ENCODE data around the gene ACACB. TPM values are rescaled to one million over a fixed set of nuclear protein-coding genes. Genes with fewer than 3 reads are reported as not detected.

The ACACB gene
- total RNA-seq, 2 donors from 2014 or later, result 6.8 to 12.7 TPM

- Histone ChIP-seq H3K27ac (ENCODE audit: low read depth, low read length) (no peak overlapping the region), H3K4me3 (ENCODE audit: low read length) (no peak overlapping the region), H3K36me3 (ENCODE audit: control insufficient read depth, insufficient read depth, low read length) (peaks cover 5% of the 10 kb centered on the region), H3K9me3 (ENCODE audit: control insufficient read depth, low read length) (no peaks in the 10 kb centered on the region), H3K4me1 (ENCODE audit: control insufficient read depth, insufficient read depth, low read length) (peaks cover 9% of the 10 kb centered on the region), H3K27me3 (ENCODE audit: control insufficient read depth, insufficient read depth, low read length, poor library complexity, severe bottlenecking) (no peaks in the 10 kb centered on the region), H3K9ac (ENCODE audit: extremely low read depth, low read length, poor library complexity, severe bottlenecking) (no peak overlapping the region)
- Mint-ChIP-seq H3K4me1 (peaks cover 16% of the 10 kb centered on the region), H3K27me3 (ENCODE audit: insufficient read depth) (no peaks in the 10 kb centered on the region), H3K27ac (no peak overlapping the region), H3K4me3 (no peak overlapping the region), H3K36me3 (ENCODE audit: low read depth) (peaks cover 4% of the 10 kb centered on the region), H3K9me3 (no peaks in the 10 kb centered on the region)
- TF ChIP-seq CTCF (conservative IDR thresholded peaks at IDR 0.05), result no peak
- 88 to 90% methylated on average over 3 of the region's 3 CpGs for WGBS, 2 experiments (ENCODE audit: insufficient coverage in 1 of 2, insufficient read length in 1 of 2)
- no peak for DNase-seq
Observed at GRCh38 chr12:109115404-109115757, 1.0 kb upstream of the ACACB start.

- no peaks in the 10 kb centered on the region for H3K9me3 ChIP-seq (ENCODE audit: control insufficient read depth, low read length)
- Mint-ChIP-seq H3K27me3 (ENCODE audit: insufficient read depth) (no peaks in the 10 kb centered on the region), H3K27ac (no peak overlapping the region), H3K4me3 (no peak overlapping the region), H3K36me3 (ENCODE audit: low read depth) (no peaks in the 10 kb centered on the region), H3K4me1 (peaks cover 12% of the 10 kb centered on the region), H3K9me3 (no peaks in the 10 kb centered on the region)
- DNase-seq, result no peak
- H3K27me3 ChIP-seq (ENCODE audit: control insufficient read depth, insufficient read depth, low read length, poor library complexity, severe bottlenecking), result no peaks in the 10 kb centered on the region
- no peak for TF ChIP-seq CTCF (conservative IDR thresholded peaks at IDR 0.05)
- H3K4me1 ChIP-seq (ENCODE audit: control insufficient read depth, insufficient read depth, low read length), result peaks cover 9% of the 10 kb centered on the region
- WGBS, 2 experiments (ENCODE audit: insufficient coverage in 1 of 2, insufficient read length in 1 of 2), result 87 to 90% methylated on average over 10 to 12 of the region's 12 CpGs
- no peak overlapping the region for H3K9ac ChIP-seq (ENCODE audit: extremely low read depth, low read length, poor library complexity, severe bottlenecking)
- no peak overlapping the region for H3K27ac ChIP-seq (ENCODE audit: low read depth, low read length)
- H3K36me3 ChIP-seq (ENCODE audit: control insufficient read depth, insufficient read depth, low read length), result no peaks in the 10 kb centered on the region
- H3K4me3 ChIP-seq (ENCODE audit: low read length), result no peak overlapping the region
Observed at GRCh38 chr12:109116611-109116949, 193 bp downstream of the ACACB start.

- H3K36me3 ChIP-seq (ENCODE audit: control insufficient read depth, insufficient read depth, low read length), result no peaks in the 10 kb centered on the region
- Mint-ChIP-seq H3K4me1 (peaks cover 12% of the 10 kb centered on the region), H3K27ac (no peak overlapping the region), H3K36me3 (ENCODE audit: low read depth) (no peaks in the 10 kb centered on the region), H3K9me3 (no peaks in the 10 kb centered on the region), H3K4me3 (no peak overlapping the region), H3K27me3 (ENCODE audit: insufficient read depth) (no peaks in the 10 kb centered on the region)
- no peaks in the 10 kb centered on the region for H3K9me3 ChIP-seq (ENCODE audit: control insufficient read depth, low read length)
- no peak overlapping the region for H3K27ac ChIP-seq (ENCODE audit: low read depth, low read length)
- no peaks in the 10 kb centered on the region for H3K27me3 ChIP-seq (ENCODE audit: control insufficient read depth, insufficient read depth, low read length, poor library complexity, severe bottlenecking)
- H3K4me1 ChIP-seq (ENCODE audit: control insufficient read depth, insufficient read depth, low read length), result peaks cover 9% of the 10 kb centered on the region
- H3K9ac ChIP-seq (ENCODE audit: extremely low read depth, low read length, poor library complexity, severe bottlenecking), result no peak overlapping the region
- DNase-seq, result no peak
- no peak for TF ChIP-seq CTCF (conservative IDR thresholded peaks at IDR 0.05)
- WGBS, 2 experiments (ENCODE audit: insufficient coverage in 1 of 2, insufficient read length in 1 of 2), result 85 to 100% methylated on average over 1 to 2 of the region's 2 CpGs
- no peak overlapping the region for H3K4me3 ChIP-seq (ENCODE audit: low read length)
Observed at GRCh38 chr12:109120095-109120494, 3.7 kb downstream of the ACACB start.
